CD4-positive, alpha-beta T cell treated with Interleukin-1 beta for 1 hour (primary cell): Measurements from ENCODE around the gene C7orf57.
"Not testable (repeated sequence)": the region's sequence is repeated elsewhere in the genome, so short reads cannot be mapped to it uniquely, and the experiment has no call there.

Experiments
- DNase-seq, 2 donors: peaks; one replicate each; pipeline ENCODE4 v3.0.0-alpha.2; 2020 to 2022

Gene C7orf57

GRCh38 chr7:48035301-48035966 lies at the start of gene C7orf57:
C7orf57 (plus strand) TSS chr7:48035543; CDS start chr7:48036309, 766 bp downstream.
- peak; percentile 89 to 91 for DNase-seq

GRCh38 chr7:47988496-47989386 lies 46.6 kb upstream of the C7orf57 start:
- DNase-seq = peak in 1 of 2 donors; percentile 9

- not testable (repeated sequence) for DNase-seq
Measured at GRCh38 chr7:47989607-47990400, 45.5 kb upstream of the C7orf57 start.

GRCh38 chr7:47990592-47990991 lies 44.8 kb upstream of the C7orf57 start:
- DNase-seq = no peak

DNA sequence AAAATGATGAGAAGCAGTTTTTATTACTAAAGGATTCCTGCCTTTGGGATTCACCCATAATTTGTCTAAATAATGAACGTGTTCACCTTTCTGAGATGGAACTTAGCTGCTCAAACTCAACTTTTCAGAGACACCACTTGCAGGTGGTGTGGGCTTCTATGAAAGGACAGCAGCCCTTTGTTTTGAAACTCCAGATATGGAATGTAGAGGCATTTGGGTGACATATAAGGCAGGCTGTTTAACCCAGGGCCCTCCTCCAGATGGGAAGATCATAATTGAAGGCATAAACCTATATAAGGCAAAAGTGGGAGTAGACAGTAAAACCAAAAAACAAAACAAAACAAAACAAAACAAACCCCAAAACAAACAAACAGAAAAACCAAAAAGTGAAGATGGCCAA lies 44.1 kb upstream of the C7orf57 start:
- DNase-seq = no peak

- DNase-seq = peak; percentile 83 to 85
Measured at GRCh38 chr7:47991741-47992311, 43.5 kb upstream of the C7orf57 start.

GRCh38 chr7:47992446-47992845 lies 42.9 kb upstream of the C7orf57 start:
- DNase-seq = no peak

- DNase-seq = no peak
Measured at GRCh38 chr7:47999413-47999812, 35.9 kb upstream of the C7orf57 start.

DNA sequence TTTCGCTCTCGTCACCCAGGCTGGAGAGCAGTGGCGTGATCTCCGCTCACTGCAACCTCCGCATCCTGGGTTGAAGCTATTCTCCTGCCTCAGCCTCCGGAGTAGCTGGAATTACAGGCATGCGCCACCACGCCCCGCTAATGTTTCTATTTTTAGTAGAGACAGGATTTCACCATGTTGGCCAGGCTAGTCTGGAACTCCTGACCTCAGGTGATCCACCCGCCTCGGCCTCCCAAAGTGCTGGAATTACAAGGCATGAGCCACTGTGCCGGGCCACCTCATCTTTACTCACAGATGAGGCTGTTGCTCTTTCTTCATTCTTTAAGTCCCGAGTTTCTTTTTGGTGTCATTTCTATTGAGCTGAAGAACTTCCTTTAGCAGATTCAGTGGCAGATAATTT lies 35.2 kb upstream of the C7orf57 start:
- not testable (repeated sequence) for DNase-seq

- DNase-seq = no peak
Measured at GRCh38 chr7:48004032-48004431, 31.3 kb upstream of the C7orf57 start.

DNA sequence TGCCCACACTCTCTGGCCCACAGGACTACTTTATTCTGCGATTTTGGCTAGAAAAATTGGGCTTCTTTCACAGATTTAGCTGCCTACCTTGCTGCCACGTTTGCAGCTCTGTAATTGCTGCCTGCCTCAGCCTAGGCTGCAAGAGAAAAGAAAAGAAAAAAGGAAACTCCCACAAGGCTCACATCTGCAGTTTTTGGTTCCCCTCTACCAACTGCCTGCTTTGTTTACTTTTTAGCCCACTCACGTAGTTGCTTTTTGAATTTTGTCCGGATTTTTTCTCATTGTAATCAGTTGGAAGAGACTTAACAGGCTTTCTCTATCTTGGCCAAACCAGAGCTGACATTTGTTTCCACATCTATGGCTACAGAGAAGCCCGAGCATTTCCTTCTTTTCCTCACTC lies 30.7 kb upstream of the C7orf57 start:
- no peak for DNase-seq

DNA sequence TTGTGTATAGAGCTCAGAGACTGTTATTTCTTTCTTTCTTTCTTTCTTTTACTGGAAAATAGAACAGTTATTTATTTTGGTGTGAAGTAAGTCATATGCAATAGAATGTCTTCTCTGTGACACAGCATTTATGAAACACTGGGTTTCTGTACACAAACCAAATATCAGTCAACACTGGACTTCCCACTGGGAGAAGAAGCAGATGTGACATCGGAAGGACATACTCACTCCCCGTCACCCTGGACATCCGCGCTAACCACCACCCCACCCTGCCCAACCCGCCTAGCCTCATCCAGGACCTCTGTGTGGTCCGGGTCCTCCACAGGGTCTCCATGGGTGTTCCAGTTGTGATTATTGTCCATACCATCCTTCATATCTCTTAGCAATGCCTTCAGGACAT lies 28.5 kb upstream of the C7orf57 start:
- DNase-seq = no peak

GRCh38 chr7:48009257-48009656 lies 26.1 kb upstream of the C7orf57 start:
- no peak for DNase-seq

DNA sequence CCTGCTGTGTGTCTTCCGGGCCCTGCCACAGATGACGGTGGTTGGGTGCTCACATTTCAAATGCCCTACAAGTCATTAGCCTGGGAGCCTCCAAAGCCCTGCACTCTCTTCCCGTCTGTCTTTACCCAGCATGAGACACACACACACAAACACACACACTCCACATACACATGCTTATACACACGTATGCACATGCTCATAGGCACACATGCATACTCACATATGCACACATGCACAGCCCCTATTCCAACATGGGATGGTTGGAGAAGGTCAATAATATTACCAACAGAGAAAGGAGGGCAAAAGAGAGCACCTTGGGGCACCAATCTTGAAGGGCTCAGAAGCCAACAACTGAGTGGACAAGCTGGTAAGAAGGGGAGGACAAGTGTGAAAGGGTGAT lies 25.4 kb upstream of the C7orf57 start:
- no peak for DNase-seq

GRCh38 chr7:48011323-48011722 lies 24.0 kb upstream of the C7orf57 start:
- DNase-seq = no peak

DNA sequence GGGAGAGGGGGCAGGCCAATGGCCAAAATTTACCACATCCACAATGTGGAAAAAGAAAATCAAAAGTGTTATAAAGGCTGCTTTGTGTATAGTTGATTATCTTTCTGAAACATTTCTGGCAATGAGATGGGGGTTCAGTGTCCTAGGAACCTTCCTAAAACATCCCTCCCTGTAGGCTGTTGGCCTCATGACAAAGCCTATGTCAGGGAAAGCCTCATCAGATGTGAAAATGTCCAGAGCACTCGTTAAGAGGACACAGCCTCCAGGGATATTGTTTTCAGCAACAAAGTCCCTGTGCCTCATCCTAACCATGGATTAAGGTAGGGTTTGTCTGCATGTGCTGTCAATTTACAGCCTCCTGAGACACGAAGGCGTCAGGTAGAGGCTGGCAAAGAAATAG lies 23.4 kb upstream of the C7orf57 start:
- no peak for DNase-seq

DNA sequence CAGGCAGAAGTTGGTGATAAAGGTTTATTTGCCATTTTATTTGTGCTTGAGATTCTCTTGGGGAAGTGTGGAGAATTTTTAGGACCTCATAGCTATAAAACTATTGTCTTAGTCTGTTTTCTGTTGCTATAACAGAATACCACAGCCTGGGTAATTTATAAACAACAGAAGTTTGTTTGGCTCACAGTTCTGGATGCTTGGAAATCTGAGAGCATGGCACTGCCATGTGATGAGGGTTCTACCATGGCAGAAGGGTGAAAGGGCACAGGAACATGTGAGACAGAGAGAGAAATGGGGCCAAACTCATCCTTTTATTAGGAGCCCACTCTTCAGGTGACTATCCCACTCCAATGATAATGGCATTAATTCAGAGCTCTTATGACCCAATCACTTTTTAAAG lies 18.7 kb upstream of the C7orf57 start:
- DNase-seq = no peak

- no peak for DNase-seq
Measured at GRCh38 chr7:48017674-48018073, 17.7 kb upstream of the C7orf57 start.

- DNase-seq = no peak
Measured at GRCh38 chr7:48025624-48026023, 9.7 kb upstream of the C7orf57 start.

GRCh38 chr7:48028938-48029337 lies 6.4 kb upstream of the C7orf57 start, which contains the start of gene SUN3:
SUN3 (minus strand) TSS chr7:48029107; CDS start chr7:48028938, 169 bp downstream.
- no peak for DNase-seq

- no peak for DNase-seq
Measured at GRCh38 chr7:48031111-48031510, 4.2 kb upstream of the C7orf57 start.

DNA sequence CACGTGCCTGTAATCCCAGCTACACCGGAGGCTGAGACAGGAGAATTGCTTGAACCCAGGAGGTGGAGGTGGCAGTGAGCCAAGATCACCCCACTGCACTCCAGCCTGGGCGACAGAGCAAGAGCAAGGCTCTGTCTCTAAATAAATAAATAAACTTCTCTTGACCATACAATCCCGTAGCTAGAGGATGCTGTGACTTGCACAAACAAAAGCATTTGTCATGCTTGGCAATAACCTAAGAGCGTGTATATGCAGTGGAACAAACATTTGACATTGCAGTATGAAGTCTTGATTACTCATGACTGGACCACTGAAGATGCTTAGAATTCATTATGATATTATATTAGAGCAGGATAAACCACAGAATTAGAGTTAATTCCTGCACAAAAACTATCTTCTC lies 1.4 kb upstream of the C7orf57 start:
- DNase-seq = no peak

DNA sequence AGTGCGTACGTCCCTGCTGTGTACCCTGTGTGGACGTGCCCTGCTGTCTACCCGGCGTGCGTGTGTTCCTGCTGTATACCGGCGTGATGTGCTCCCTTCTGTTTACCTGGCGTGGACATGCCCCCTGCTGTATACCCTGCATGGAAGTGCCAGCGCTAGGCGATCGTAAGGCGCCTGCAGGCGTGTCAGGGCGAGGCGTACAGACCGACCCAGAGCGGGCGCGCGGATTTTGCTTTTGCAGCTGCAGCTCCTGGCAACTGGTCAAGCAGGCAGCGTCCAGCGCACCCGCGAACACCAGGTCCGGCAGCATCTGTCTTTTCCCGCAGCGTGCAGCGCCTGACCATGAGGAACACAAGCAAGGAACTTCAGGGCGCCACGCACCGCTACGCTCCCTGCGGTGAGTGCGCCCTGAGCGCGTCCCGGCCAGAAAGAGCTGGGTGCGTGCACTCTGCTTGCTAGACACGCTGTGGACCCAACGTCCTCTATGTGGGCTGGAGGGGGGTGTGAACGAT lies 680 bp downstream of the C7orf57 start:
- DNase-seq = peak in 1 of 2 donors; percentile 4
